K562 (cell line): Measurements from ENCODE around the gene MMP23B. TPM values are rescaled to one million over a fixed set of nuclear protein-coding genes. Genes with fewer than 3 reads are reported as not detected.

Source experiments
- ATAC-seq: fragments of 200-7000 bp; cut with Tn5 transposase; 3 replicates; pipeline ENCODE4 v1.9.1; 2020; ENCODE audit warnings: moderate library complexity
- BruUV-seq: library from RNA; stranded (reverse); fragments of 400-500 nt; replicated peaks from 2 replicates; lab custom pipeline; 2021; lab: Mats Ljungman, UMichigan
- CTCF ChIA-PET: fragments of 300-600 bp; formaldehyde crosslinking; extraction: SDS; loops from one replicate; lab custom pipeline; 2021; ENCODE audit warnings: low intra/inter-chr PET ratio; lab: Yijun Ruan, JAX
- POLR2A ChIA-PET: fragments of 300-600, 350-650 bp; sonication (Branson Sonifier 250); formaldehyde crosslinking; extraction: SDS; loops from one replicate; lab custom pipeline; 2021; ENCODE audit warnings: antibody characterized with exemption, inconsistent platforms; lab: Yijun Ruan, JAX
- DNase-seq, 4 experiments: peaks; one replicate each; pipeline versions ENCODE4 v3.0.0 to v3.0.0-alpha.2; 2011 to 2018; ENCODE audit warnings: low spot score in 3 of 4, mixed read lengths in 3 of 4; ENCODE audit errors: extremely low read depth in 1 of 4
- FAIRE-seq: peaks from 2 replicates; lab custom pipeline; 2011; peaks lifted over from hg19 to GRCh38; lab: Jason Lieb, UNC
- H2AFZ ChIP-seq: 2 replicates; pipeline ENCODE4 v1.6.0; 2011; ENCODE audit warnings: low read depth, low read length, control low read depth, inconsistent platforms
- H3K27ac ChIP-seq: fragments of 200-600 bp; 3 replicates; pipeline ENCODE4 v1.8.0; 2011; ENCODE audit warnings: low read depth, mild to moderate bottlenecking, control low read depth, inconsistent platforms, low read length, moderate library complexity, mixed read lengths; ENCODE audit errors: extremely low read depth
- H3K27me3 ChIP-seq, 2 experiments: fragments of 300-600 bp in 1 of 2; 2 replicates in 1 of 2; 3 replicates in 1 of 2; pipeline versions ENCODE4 v1.6.0 to v1.8.0; 2011; ENCODE audit warnings: inconsistent platforms in 2 of 2, low read length in 2 of 2, mild to moderate bottlenecking in 1 of 2, mixed read lengths in 1 of 2, moderate library complexity in 1 of 2; ENCODE audit not compliant: control insufficient read depth in 2 of 2, insufficient read depth in 2 of 2
- H3K36me3 ChIP-seq: fragments of 300-600 bp; 3 replicates; pipeline ENCODE4 v1.8.0; 2011; ENCODE audit warnings: mild to moderate bottlenecking, low read length, inconsistent platforms; ENCODE audit not compliant: control insufficient read depth, insufficient read depth
- H3K4me1 ChIP-seq, 2 experiments: fragments of 200-600 bp in 1 of 2; replicated peaks in 1 of 2; 2 replicates in 1 of 2; 3 replicates in 1 of 2; pipeline versions ENCODE4 v1.5.1 to v1.8.0; 2011; ENCODE audit warnings: inconsistent platforms in 2 of 2, low read length in 2 of 2, mild to moderate bottlenecking in 1 of 2, mixed read lengths in 1 of 2, moderate library complexity in 1 of 2; ENCODE audit not compliant: control insufficient read depth in 2 of 2, insufficient read depth in 2 of 2
- H3K4me2 ChIP-seq: 2 replicates; pipeline ENCODE4 v1.6.1; 2011; ENCODE audit warnings: low read length, control low read depth, inconsistent platforms, mixed read lengths; ENCODE audit not compliant: insufficient read depth
- H3K4me3 ChIP-seq: fragments of 200-600 bp; sonication (generic), shearing (Covaris generic); 2 replicates; pipeline ENCODE4 v1.5.1; 2016; ENCODE audit warnings: control low read depth, inconsistent platforms
- H3K79me2 ChIP-seq: fragments of 200-600 bp; 3 replicates; pipeline ENCODE4 v1.8.0; 2011; ENCODE audit warnings: low read length, inconsistent platforms; ENCODE audit not compliant: control insufficient read depth, insufficient read depth
- H3K9ac ChIP-seq, 2 experiments: 2 replicates each; pipeline versions ENCODE4 v1.6.0 to v1.6.1; 2011; ENCODE audit warnings: low read depth in 2 of 2, low read length in 2 of 2, control low read depth in 1 of 2, inconsistent platforms in 1 of 2, mild to moderate bottlenecking in 1 of 2, mixed read lengths in 1 of 2; ENCODE audit not compliant: insufficient read depth in 1 of 2
- H3K9me1 ChIP-seq: one replicate; pipeline ENCODE4 v1.6.0; 2011; ENCODE audit warnings: inconsistent platforms, mild to moderate bottlenecking, low read length, moderate library complexity; ENCODE audit not compliant: control insufficient read depth, insufficient read depth
- H3K9me3 ChIP-seq: replicated peaks from 2 replicates; pipeline ENCODE4 v1.5.1; 2011; ENCODE audit warnings: low read depth, low read length, inconsistent platforms; ENCODE audit not compliant: control insufficient read depth, insufficient read depth
- H4K20me1 ChIP-seq: replicated peaks from 2 replicates; pipeline ENCODE4 v1.6.1; 2011; ENCODE audit warnings: low read length, inconsistent platforms, mixed read lengths; ENCODE audit not compliant: control insufficient read depth, insufficient read depth
- ELF1 ChIP-seq: fragments of 200-800 bp; sonication (Bioruptor generic); IDR thresholded peaks from 2 replicates; pipeline ENCODE4 v1.6.1; 2016; ENCODE audit warnings: missing genetic modification characterization, missing compliant biosample characterization
- SAP30 ChIP-seq: fragments of 200-600 bp; sonication (generic); IDR thresholded peaks from 2 replicates; pipeline ENCODE4 v1.6.1; 2012; ENCODE audit warnings: borderline replicate concordance, low read depth, mild to moderate bottlenecking, moderate library complexity, low read length, control low read depth, inconsistent platforms; ENCODE audit not compliant: insufficient read depth, poor library complexity, severe bottlenecking
- SRSF3 ChIP-seq: fragments of 200-400 bp; formaldehyde crosslinking; IDR thresholded peaks from 2 replicates; pipeline ENCODE4 v1.6.1; 2016; ENCODE audit warnings: mild to moderate bottlenecking, low read length, moderate library complexity; ENCODE audit not compliant: insufficient read depth
- TEAD2 ChIP-seq: fragments of 450-650 bp; IDR thresholded peaks from 2 replicates; pipeline ENCODE4 v1.6.1; 2016; ENCODE audit warnings: missing genetic modification characterization, control low read depth, missing compliant biosample characterization
- TRIM24 ChIP-seq, 2 experiments: fragments of 450-650 bp; IDR thresholded peaks; 2 replicates each; pipeline ENCODE4 v1.6.1; 2016
- U2AF1 ChIP-seq: fragments of 200-400 bp; formaldehyde crosslinking; optimal IDR thresholded peaks from 2 replicates; pipeline ENCODE3; 2017; ENCODE audit warnings: mild to moderate bottlenecking, low read depth, low read length, moderate library complexity
- YBX1 ChIP-seq: fragments of 450-650 bp; IDR thresholded peaks from 2 replicates; pipeline ENCODE4 v1.7.1; 2016; ENCODE audit warnings: mild to moderate bottlenecking
- ZNF696 ChIP-seq: fragments of 250-450 bp; sonication (Bioruptor Pico); conservative IDR thresholded peaks from 2 replicates; pipeline ENCODE4 v1.4.0; 2020; ENCODE audit warnings: mild to moderate bottlenecking, moderate library complexity
- ZNF76 ChIP-seq: fragments of 250-450 bp; sonication (Bioruptor Pico); IDR thresholded peaks from 2 replicates; pipeline ENCODE4 v1.4.0; 2020; ENCODE audit warnings: mild to moderate bottlenecking, moderate library complexity, borderline replicate concordance
- WGBS: fragments of 100-300 bp; shearing (Covaris generic); methylation state at CpG from one replicate; pipeline ENCODE4 v1.1.6; 2016; ENCODE audit warnings: low coverage, mixed read lengths; ENCODE audit not compliant: insufficient coverage; ENCODE audit errors: missing lambda C conversion rate; 5-methylcytosine and 5-hydroxymethylcytosine counted together
- in situ Hi-C: fragments of 300-500 bp; cut with MboI; formaldehyde crosslinking; loops from 4 replicates; pipeline ENCODE4 v1.15.0; 2018; ENCODE audit warnings: inconsistent platforms, mixed read lengths
- intact Hi-C: fragments of 100-400 bp; cut with micrococcal nuclease; formaldehyde crosslinking; loops from 2 replicates; pipeline ENCODE4 v1.14.2; 2022
- polyA plus RNA-seq, 8 experiments: library from polyadenylated mRNA; depleted of rRNA in 4 of 8; stranded (reverse) in 5 of 8; unstranded in 3 of 8; fragments of >200 nt; fragmentation: Nextera tagmentation in 2 of 8; fragmentation: Illumina TruSeq in 1 of 8; extraction: Ambion mirVana in 2 of 8; extraction: Trizol in 1 of 8; gene quantifications; 2 replicates each; pipeline versions ENCODE4 v1.2.1 to v1.2.3, GENCODE V29; 2011 to 2014; ENCODE audit warnings: inconsistent platforms in 1 of 8, missing spikeins in 1 of 8
- total RNA-seq, 7 experiments: library from RNA; depleted of rRNA in 6 of 7; stranded (reverse); fragments of >200 nt in 6 of 7; fragmentation: Illumina TruSeq in 2 of 7; extraction: Trizol in 2 of 7; gene quantifications; 2 replicates each; pipeline versions ENCODE4 v1.2.1 to v1.2.3, GENCODE V29; 2011 to 2021; ENCODE audit warnings: low replicate concordance in 1 of 7

The MMP23B gene
- total and polyA plus RNA-seq, 9 of the 15 experiments (the other 6 are each of a cell fraction or from before 2014, with no cell fraction given): 0.28 to 1.2 (median 0.41) TPM; not detected in 5

- DNase-seq (no peak), FAIRE-seq (no peak), ATAC-seq (no peak)
- WGBS: 88% methylated on average over 24 of the region's 24 CpGs
- TF ChIP-seq TEAD2 (tag): no peak
- TF ChIP-seq YBX1: no peak
- TF ChIP-seq SAP30: no peak
- TF ChIP-seq ELF1 (tag): no peak
- TF ChIP-seq ZNF696 (CRISPR knock-in tag): no peak
- no peak for TF ChIP-seq TRIM24 (IDR thresholded peaks at IDR 0.05)
- TF ChIP-seq ZNF76 (CRISPR knock-in tag): no peak
- TF ChIP-seq U2AF1: no peak
- TF ChIP-seq SRSF3: no peak
- Histone ChIP-seq H3K4me1 (peaks cover 0 to 6% of the 10 kb centered on the region in 2 experiments; a peak in 1 of 5 replicates), H3K36me3 (peaks cover 33% of the 10 kb centered on the region; the same call in 2 of the 3 replicates), H3K79me2 (no peaks in the 10 kb centered on the region), H4K20me1 (no peaks in the 10 kb centered on the region), H3K27me3 (no peaks in the 10 kb centered on the region), H3K4me2 (no peak overlapping the region), H3K27ac (no peak overlapping the region), H3K9me1 (peaks cover 3% of the 10 kb centered on the region), H3K4me3 (no peak overlapping the region), H3K9ac (peak overlapping the region in 1 of 2 experiments; percentile 24; a peak in 1 of 4 replicates), H2AFZ (no peak overlapping the region), H3K9me3 (no peaks in the 10 kb centered on the region; the same call in 1 of the 2 replicates)
- intact Hi-C loops (no loop called here), in situ Hi-C loops (no loop called here)
- POLR2A ChIA-PET: no interaction called here
- CTCF ChIA-PET: no interaction called here
- no TSS peak for BruUV-seq
Measured at GRCh38 chr1:1670866-1671265, 38.9 kb downstream of the MMP23B start.
